Colonic mucosa (tissue), 4 donors: ENCODE data around the gene ACER1. TPM values are rescaled to one million over a fixed set of nuclear protein-coding genes. Genes with fewer than 3 reads are reported as not detected.

Source experiments
- DNase-seq: peaks from one replicate; pipeline ENCODE4 v3.0.0-alpha.2; 2020
- H3K27ac ChIP-seq: fragments of 200-600 bp; one replicate; pipeline ENCODE4 v1.8.0; 2021
- H3K27me3 ChIP-seq: fragments of 200-600 bp; one replicate; pipeline ENCODE4 v1.8.0; 2021
- H3K36me3 ChIP-seq: fragments of 200-600 bp; one replicate; pipeline ENCODE4 v1.8.0; 2021
- H3K4me1 ChIP-seq: fragments of 200-600 bp; one replicate; pipeline ENCODE4 v1.8.0; 2021; ENCODE audit warnings: mild to moderate bottlenecking
- H3K4me3 ChIP-seq: fragments of 200-600 bp; one replicate; pipeline ENCODE4 v1.8.0; 2021
- H3K9ac ChIP-seq, 2 donors: one replicate each; pipeline ENCODE4 v1.7.0; 2013; ENCODE audit warnings: control low read depth in 2 of 2, low read depth in 2 of 2, low read length in 2 of 2
- H3K9me3 ChIP-seq: fragments of 200-600 bp; one replicate; pipeline ENCODE4 v1.8.0; 2021
- intact Hi-C: fragments of 100-400 bp; cut with DNase I; formaldehyde crosslinking; loops from one replicate; pipeline ENCODE4 v1.14.1; 2022
- total RNA-seq, 2 donors: library from RNA; stranded (reverse); fragmentation: NEBNext Ultra II Directional in 1 of 2; extraction: Animal tissue kit (Norgen Biotek cat#: 25700) in 1 of 2; gene quantifications; one replicate each; pipeline ENCODE4 v1.2.1, GENCODE V29; 2021
- TF ChIP-seq, protein P1 (sequence below): fragments of 200-600 bp; IDR thresholded peaks from one replicate; pipeline ENCODE4 v1.8.0; 2022; ENCODE audit warnings: antibody characterized with exemption, mild to moderate bottlenecking
- donor health status: healthy.
- donor health status: DM: no; HTN: no; CAD: no.
- donor health status: DM: no; HTN: no; CAD: no.

ACER1 gene
- total RNA-seq, 2 donors from 2014 or later, result not detected

DNA sequence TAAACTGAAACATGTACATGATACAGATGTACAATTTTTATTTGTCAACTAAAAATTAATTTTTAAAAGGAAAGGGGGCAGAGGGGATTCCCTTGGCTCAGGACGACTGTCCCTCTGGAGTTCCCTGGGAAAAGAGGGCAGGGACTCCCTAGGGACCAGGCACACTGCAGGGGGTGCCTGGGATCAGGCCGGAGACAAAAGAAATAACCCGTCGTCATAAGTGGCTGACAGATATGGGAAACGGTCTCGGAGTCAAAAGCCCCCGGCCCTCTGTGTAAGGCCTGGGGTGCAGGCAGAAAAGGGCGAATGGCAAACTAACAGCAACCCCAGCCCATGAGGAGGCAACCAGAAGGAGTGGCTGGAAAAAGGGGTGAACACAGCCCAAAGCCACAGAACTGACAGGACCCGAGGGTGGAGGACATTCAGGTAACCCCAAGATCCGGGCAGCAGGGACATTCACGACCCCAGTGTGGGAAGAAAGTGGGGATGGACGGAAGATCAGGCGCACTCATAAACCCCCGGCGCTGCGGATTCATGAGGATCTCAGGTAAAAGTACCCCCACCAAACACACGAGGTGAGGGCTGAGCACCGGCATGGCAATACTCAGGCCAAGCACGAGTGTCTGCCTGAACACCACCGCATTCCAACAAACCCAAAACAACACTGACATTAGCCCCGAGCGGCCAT lies 60.4 kb downstream of the ACER1 start:
- H3K4me3 ChIP-seq, result no peak overlapping the region
- intact Hi-C loops, result no loop called here
- no peaks in the 10 kb centered on the region for H3K27me3 ChIP-seq
- H3K36me3 ChIP-seq, result no peaks in the 10 kb centered on the region
- DNase-seq, result no peak
- H3K27ac ChIP-seq, result peak overlapping the region; percentile 72
- no peaks in the 10 kb centered on the region for H3K9me3 ChIP-seq
- TF ChIP-seq, protein P1, sequence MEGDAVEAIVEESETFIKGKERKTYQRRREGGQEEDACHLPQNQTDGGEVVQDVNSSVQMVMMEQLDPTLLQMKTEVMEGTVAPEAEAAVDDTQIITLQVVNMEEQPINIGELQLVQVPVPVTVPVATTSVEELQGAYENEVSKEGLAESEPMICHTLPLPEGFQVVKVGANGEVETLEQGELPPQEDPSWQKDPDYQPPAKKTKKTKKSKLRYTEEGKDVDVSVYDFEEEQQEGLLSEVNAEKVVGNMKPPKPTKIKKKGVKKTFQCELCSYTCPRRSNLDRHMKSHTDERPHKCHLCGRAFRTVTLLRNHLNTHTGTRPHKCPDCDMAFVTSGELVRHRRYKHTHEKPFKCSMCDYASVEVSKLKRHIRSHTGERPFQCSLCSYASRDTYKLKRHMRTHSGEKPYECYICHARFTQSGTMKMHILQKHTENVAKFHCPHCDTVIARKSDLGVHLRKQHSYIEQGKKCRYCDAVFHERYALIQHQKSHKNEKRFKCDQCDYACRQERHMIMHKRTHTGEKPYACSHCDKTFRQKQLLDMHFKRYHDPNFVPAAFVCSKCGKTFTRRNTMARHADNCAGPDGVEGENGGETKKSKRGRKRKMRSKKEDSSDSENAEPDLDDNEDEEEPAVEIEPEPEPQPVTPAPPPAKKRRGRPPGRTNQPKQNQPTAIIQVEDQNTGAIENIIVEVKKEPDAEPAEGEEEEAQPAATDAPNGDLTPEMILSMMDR, result no peak
- H3K4me1 ChIP-seq, result peaks cover 13% of the 10 kb centered on the region
- H3K9ac ChIP-seq, result no peak overlapping the region

GRCh38 chr19:6272411-6272791 lies 61.0 kb downstream of the ACER1 start:
- TF ChIP-seq, protein P1, result no peak
- Histone ChIP-seq H3K27ac (peak overlapping the region; percentile 72), H3K9me3 (no peaks in the 10 kb centered on the region), H3K9ac (no peak overlapping the region), H3K27me3 (no peaks in the 10 kb centered on the region), H3K4me1 (peaks cover 13% of the 10 kb centered on the region), H3K36me3 (no peaks in the 10 kb centered on the region), H3K4me3 (no peak overlapping the region)
- DNase-seq, result no peak
- intact Hi-C loops, result no loop called here

GRCh38 chr19:6271721-6272410 lies 61.5 kb downstream of the ACER1 start:
- Histone ChIP-seq H3K27me3 (no peaks in the 10 kb centered on the region), H3K4me3 (no peak overlapping the region), H3K27ac (peak overlapping the region; percentile 72), H3K9me3 (no peaks in the 10 kb centered on the region), H3K4me1 (peaks cover 13% of the 10 kb centered on the region), H3K9ac (peak overlapping the region; percentile 3 to 40), H3K36me3 (no peaks in the 10 kb centered on the region)
- intact Hi-C loops, result no loop called here
- DNase-seq, result peak; percentile 58
- TF ChIP-seq, protein P1, result no peak

- TF ChIP-seq, protein P1, result no peak
- H3K9ac ChIP-seq, result peak overlapping the region in 1 of 2 donors; percentile 40
Observed at GRCh38 chr19:6271251-6271650, 62.2 kb downstream of the ACER1 start.

GRCh38 chr19:6270822-6271221 lies 62.6 kb downstream of the ACER1 start:
- no peak for DNase-seq
- H3K27ac ChIP-seq, result no peak overlapping the region
- intact Hi-C loops, result no loop called here
- no peaks in the 10 kb centered on the region for H3K27me3 ChIP-seq
- peaks cover 13% of the 10 kb centered on the region for H3K4me1 ChIP-seq
- TF ChIP-seq, protein P1, result no peak
- no peak overlapping the region for H3K9ac ChIP-seq
- no peaks in the 10 kb centered on the region for H3K36me3 ChIP-seq
- no peak overlapping the region for H3K4me3 ChIP-seq
- H3K9me3 ChIP-seq, result no peaks in the 10 kb centered on the region

More at GRCh38 chr19:6271251-6271650, 62.2 kb downstream of the ACER1 start:
- Histone ChIP-seq H3K27ac (peak overlapping the region; percentile 72), H3K36me3 (no peaks in the 10 kb centered on the region), H3K4me1 (peaks cover 13% of the 10 kb centered on the region), H3K9me3 (no peaks in the 10 kb centered on the region), H3K27me3 (no peaks in the 10 kb centered on the region), H3K4me3 (no peak overlapping the region)
- intact Hi-C loops, result no loop called here
- DNase-seq, result no peak
